Peyer's patch (tissue), 4 donors: Measurements from ENCODE around the gene MAOA.

Source experiments
- CTCF ChIP-seq, 6 experiments: fragments of 450-650 bp in 4 of 6; fragments of 200-600 bp in 2 of 6; sonication (generic) in 1 of 6; IDR thresholded peaks; one replicate each; pipeline ENCODE4 v1.5.1; 2017 to 2019; ENCODE audit warnings: antibody characterized with exemption in 6 of 6, mild to moderate bottlenecking in 3 of 6, moderate library complexity in 1 of 6
- POLR2A ChIP-seq, 2 donors: fragments of 450-650 bp; IDR thresholded peaks; one replicate each; pipeline ENCODE4 v1.5.1; 2017; ENCODE audit warnings: antibody characterized with exemption in 2 of 2, mild to moderate bottlenecking in 2 of 2, moderate library complexity in 2 of 2

GRCh38 chrX:43699475-43699874, 43.4 kb downstream of the MAOA start:
- no peak for TF ChIP-seq CTCF (IDR thresholded peaks at IDR 0.05)
- TF ChIP-seq POLR2A (IDR thresholded peaks at IDR 0.05) = no peak
